Measurements from ENCODE around the gene MSTO1.

DNA sequence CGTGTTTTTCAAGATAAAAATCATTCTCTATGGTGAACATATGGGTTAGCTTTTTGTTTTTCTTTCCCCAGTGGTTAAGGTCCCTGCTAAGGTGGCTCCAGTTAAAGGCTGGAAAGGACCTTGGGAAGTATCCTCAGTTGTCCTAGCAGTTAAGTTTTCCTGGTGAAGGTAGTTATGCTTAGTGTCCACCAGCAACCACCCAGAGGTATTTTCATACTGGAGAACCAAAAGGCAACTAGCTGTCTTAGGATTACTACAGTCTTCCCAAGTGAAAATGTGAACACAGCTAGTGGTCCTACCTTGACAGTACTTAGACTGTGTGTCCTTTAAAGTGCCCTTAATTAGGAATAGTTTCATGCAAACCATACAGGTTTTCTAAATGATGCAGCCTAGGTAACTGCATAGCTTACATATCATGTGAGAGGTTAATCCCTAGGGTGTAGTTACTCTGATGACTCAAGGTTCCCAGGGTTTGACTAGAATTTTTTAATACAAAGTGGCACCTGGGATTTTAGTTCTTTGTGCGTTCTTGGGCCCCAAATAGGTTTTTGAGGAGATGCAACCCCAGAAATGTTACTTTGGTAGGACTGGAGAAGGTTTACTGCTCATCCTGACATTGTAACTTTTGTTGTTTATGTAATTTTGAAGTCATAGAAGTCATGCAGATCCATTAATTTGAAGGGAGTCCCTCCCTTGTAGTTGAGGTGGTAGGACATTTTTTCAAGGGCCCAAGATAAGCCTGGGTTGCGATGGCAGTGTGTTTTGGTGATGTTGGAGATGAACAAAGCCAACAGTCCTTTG is 42.0 kb downstream of the MSTO1 start:
- no peak for TF ChIP-seq CTCF (IDR thresholded peaks at IDR 0.05; ENCODE audit: low read length)
- TF ChIP-seq EZH2 (IDR thresholded peaks at IDR 0.05; ENCODE audit: borderline replicate concordance, low read length), result no peak
